Cardiac muscle cell (in vitro differentiated cells and primary cell): Measurements from ENCODE around the gene ADAMTS10. TPM values are rescaled to one million over a fixed set of nuclear protein-coding genes. Genes with fewer than 3 reads are reported as not detected.
A peak's percentile ranks its signal among the peaks of the same experiment; 100 is the strongest.
"Not testable (repeated sequence)": the region's sequence is repeated elsewhere in the genome, so short reads cannot be mapped to it uniquely, and the experiment has no call there.

Experiments
- DNase-seq, 2 donors: peaks; one replicate each; pipeline versions ENCODE4 v3.0.0 to v3.0.0-alpha.2; 2010 to 2017; ENCODE audit warnings: low read depth in 1 of 2, low spot score in 1 of 2
- H3K27ac ChIP-seq: fragments of 200-600 bp; sonication (generic); 2 replicates; pipeline ENCODE4 v1.5.1; 2016
- H3K27me3 ChIP-seq: fragments of 200-600 bp; sonication (generic); 2 replicates; pipeline ENCODE4 v1.6.0; 2016; ENCODE audit warnings: control low read depth
- H3K36me3 ChIP-seq: fragments of 200-600 bp; sonication (generic); 2 replicates; pipeline ENCODE4 v1.5.1; 2016; ENCODE audit warnings: control low read depth
- H3K4me1 ChIP-seq: fragments of 200-600 bp; sonication (generic); 2 replicates; pipeline ENCODE4 v1.8.1; 2017; ENCODE audit warnings: low read depth, mild to moderate bottlenecking, mixed run types
- H3K4me3 ChIP-seq: fragments of 200-600 bp; sonication (generic); 2 replicates; pipeline ENCODE4 v1.5.1; 2016; ENCODE audit warnings: mild to moderate bottlenecking
- H3K9me3 ChIP-seq: fragments of 200-600 bp; sonication (generic); 2 replicates; pipeline ENCODE4 v1.5.1; 2017; ENCODE audit warnings: low read depth, mild to moderate bottlenecking, control low read depth
- CTCF ChIP-seq: IDR thresholded peaks from 2 replicates; pipeline ENCODE4 v1.5.1; 2012; ENCODE audit warnings: low read depth, mild to moderate bottlenecking, low read length
- polyA plus RNA-seq: library from polyadenylated mRNA; unstranded; fragments of >200 nt; fragmentation: Nextera tagmentation; extraction: Ambion mirVana; gene quantifications from 2 replicates; pipeline ENCODE4 v1.2.1, GENCODE V29; 2016
- total RNA-seq: library from RNA; depleted of rRNA; stranded (reverse); fragments of >200 nt; gene quantifications from 2 replicates; pipeline ENCODE4 v1.2.3, GENCODE V29; 2016

ADAMTS10 gene
- total and polyA plus RNA-seq, 2 experiments from 2014 or later, result 27.7 to 93.9 TPM

- H3K9me3 ChIP-seq, result no peaks in the 10 kb centered on the region
- TF ChIP-seq CTCF, result no peak
- H3K27me3 ChIP-seq, result no peaks in the 10 kb centered on the region
- H3K4me1 ChIP-seq, result no peaks in the 10 kb centered on the region
- no peak overlapping the region for H3K27ac ChIP-seq
- DNase-seq, result no peak
- H3K36me3 ChIP-seq, result no peaks in the 10 kb centered on the region
- no peak overlapping the region for H3K4me3 ChIP-seq
These were observed 20.4 kb upstream of the ADAMTS10 start for GRCh38 chr19:8630796-8631424.

GRCh38 chr19:8629996-8630683 is 19.6 kb upstream of the ADAMTS10 start, which contains the start of gene NFILZ:
TSS of gene NFILZ (plus strand) at chr19:8630633. CDS start at chr19:8676766, 46,133 bp downstream.
- Histone ChIP-seq H3K9me3 (no peaks in the 10 kb centered on the region), H3K36me3 (no peaks in the 10 kb centered on the region), H3K27ac (no peak within 1 kb of the TSS), H3K4me1 (no peaks in the 10 kb centered on the region), H3K27me3 (no peaks in the 10 kb centered on the region), H3K4me3 (no peak within 1 kb of the TSS)
- DNase-seq, result no peak
- no peak for TF ChIP-seq CTCF

GRCh38 chr19:8629184-8629583 is 18.7 kb upstream of the ADAMTS10 start:
- no peak for TF ChIP-seq CTCF
- H3K36me3 ChIP-seq, result no peaks in the 10 kb centered on the region
- H3K9me3 ChIP-seq, result no peaks in the 10 kb centered on the region
- H3K27ac ChIP-seq, result no peak overlapping the region
- DNase-seq, result no peak
- no peak overlapping the region for H3K4me3 ChIP-seq
- H3K27me3 ChIP-seq, result no peaks in the 10 kb centered on the region
- H3K4me1 ChIP-seq, result no peaks in the 10 kb centered on the region

- TF ChIP-seq CTCF, result no peak
- H3K27me3 ChIP-seq, result no peaks in the 10 kb centered on the region
- no peak for DNase-seq
- H3K36me3 ChIP-seq, result no peaks in the 10 kb centered on the region
- no peak overlapping the region for H3K27ac ChIP-seq
- H3K4me3 ChIP-seq, result no peak overlapping the region
- no peaks in the 10 kb centered on the region for H3K9me3 ChIP-seq
- H3K4me1 ChIP-seq, result no peaks in the 10 kb centered on the region
These were observed 16.3 kb upstream of the ADAMTS10 start for GRCh38 chr19:8626842-8627241.

- H3K9me3 ChIP-seq, H3K27me3 ChIP-seq, DNase-seq, H3K27ac ChIP-seq, H3K4me3 ChIP-seq, H3K4me1 ChIP-seq, H3K36me3 ChIP-seq: not testable (repeated sequence)
- TF ChIP-seq CTCF, result peak; percentile 28
These were observed 12.4 kb upstream of the ADAMTS10 start for GRCh38 chr19:8622886-8623285.
